GM21825 (cell line): ENCODE results near the gene ZC2HC1B.

Source experiments
- ATAC-seq: cut with Tn5 transposase; IDR thresholded peaks from one replicate; pipeline ENCODE4 v1.9.1; 2021; ENCODE audit warnings: mild to moderate bottlenecking, moderate library complexity; ENCODE audit not compliant: unreplicated experiment

ZC2HC1B gene

GRCh38 chr6:143928853-143929252 is 64.6 kb downstream of the ZC2HC1B start:
- ATAC-seq = no peak

GRCh38 chr6:143929975-143930374 is 65.7 kb downstream of the ZC2HC1B start:
- ATAC-seq = no peak

- no peak for ATAC-seq
These were observed 70.1 kb downstream of the ZC2HC1B start for GRCh38 chr6:143934331-143934730.

GRCh38 chr6:143934867-143935266 is 70.6 kb downstream of the ZC2HC1B start:
- ATAC-seq = no peak

- ATAC-seq = no peak
These were observed 72.1 kb downstream of the ZC2HC1B start for GRCh38 chr6:143936347-143936746.

- ATAC-seq = no peak
These were observed 72.7 kb downstream of the ZC2HC1B start for GRCh38 chr6:143936778-143937667.

DNA sequence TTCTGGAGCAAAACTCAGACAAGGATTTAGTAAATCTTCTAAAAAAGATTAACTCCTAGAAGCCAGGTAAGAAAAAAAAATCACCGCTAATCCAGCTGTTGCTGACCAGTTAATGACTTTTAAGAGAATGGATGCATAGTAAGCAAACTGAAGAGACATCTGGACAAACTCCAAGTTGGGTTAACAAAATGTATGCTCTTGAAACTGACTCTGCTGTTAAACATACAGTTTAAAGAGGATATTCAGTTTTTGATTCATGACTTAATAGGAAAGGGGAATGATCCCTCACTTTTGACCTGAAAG is 73.3 kb downstream of the ZC2HC1B start:
- no peak for ATAC-seq

DNA sequence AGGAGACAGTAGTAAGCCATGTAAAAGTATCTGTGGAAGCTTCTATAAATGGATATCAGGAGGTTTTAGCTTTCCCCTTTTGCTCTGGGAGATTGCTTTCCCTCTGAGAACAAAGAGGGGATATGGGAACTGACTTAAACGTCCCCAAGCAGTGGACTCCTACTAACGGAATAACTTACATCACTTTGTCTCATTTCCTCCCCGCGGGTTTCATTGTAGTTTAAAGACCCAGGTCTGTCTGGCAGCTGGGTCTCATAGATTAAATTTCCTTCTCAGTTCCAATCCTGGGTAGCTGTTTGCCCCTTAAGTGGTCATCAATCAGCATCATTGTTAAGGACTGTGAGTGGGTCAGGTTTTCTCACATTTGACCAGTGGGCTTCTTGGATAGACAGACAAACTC is 75.1 kb downstream of the ZC2HC1B start:
- ATAC-seq = no peak

DNA sequence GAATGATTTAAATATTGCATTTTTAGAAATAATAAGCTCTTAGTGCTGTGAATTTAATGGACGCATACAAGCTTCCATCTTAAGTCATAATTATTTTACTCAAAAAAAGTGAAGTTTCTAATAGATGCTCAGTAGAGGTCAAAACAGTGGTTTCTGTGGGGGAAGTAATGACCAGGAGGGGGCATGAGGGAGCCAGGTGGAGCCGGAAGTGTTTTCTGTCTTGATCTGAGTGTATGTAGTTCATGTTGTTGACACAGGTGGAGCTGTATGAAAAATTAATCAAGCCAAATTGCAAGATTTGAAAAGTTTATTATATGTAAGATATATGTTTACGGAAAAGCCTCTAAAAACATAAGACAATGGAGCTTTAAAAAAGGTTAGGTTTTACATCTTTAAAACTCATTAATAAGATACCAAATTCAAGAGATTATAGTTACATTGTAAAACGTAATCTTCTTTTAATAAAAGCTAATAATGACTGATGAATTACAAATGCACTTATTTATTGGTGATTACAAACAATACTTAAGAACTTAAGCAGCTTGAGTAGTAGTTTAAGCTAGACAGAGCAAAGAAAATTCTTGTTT is 75.8 kb downstream of the ZC2HC1B start:
- peak; percentile 98 for ATAC-seq

GRCh38 chr6:143941852-143942627 is 77.8 kb downstream of the ZC2HC1B start:
- ATAC-seq = peak; percentile 64

- no peak for ATAC-seq
These were observed 83.9 kb downstream of the ZC2HC1B start for GRCh38 chr6:143948208-143948607.

DNA sequence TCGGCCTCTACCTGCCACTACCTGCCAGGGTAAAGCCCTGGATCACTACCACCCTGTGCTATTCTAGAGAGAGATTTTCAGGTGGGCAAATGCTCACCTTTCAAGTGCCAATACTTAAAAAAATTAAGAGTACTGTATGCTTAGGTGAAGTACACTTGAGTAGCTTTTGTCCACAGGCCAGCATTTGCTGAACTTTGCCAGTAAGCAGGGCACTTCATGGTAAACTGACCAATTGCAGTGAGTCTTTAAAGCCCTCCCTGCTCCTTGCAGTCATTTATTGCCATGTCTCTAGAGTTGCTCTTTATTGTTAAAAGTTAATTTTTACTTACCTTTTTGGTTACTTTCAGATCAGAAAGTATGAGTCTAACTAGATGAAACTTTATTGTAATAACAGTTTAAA is 85.3 kb downstream of the ZC2HC1B start:
- ATAC-seq = no peak

- no peak for ATAC-seq
These were observed 85.7 kb downstream of the ZC2HC1B start for GRCh38 chr6:143949962-143950361.

DNA sequence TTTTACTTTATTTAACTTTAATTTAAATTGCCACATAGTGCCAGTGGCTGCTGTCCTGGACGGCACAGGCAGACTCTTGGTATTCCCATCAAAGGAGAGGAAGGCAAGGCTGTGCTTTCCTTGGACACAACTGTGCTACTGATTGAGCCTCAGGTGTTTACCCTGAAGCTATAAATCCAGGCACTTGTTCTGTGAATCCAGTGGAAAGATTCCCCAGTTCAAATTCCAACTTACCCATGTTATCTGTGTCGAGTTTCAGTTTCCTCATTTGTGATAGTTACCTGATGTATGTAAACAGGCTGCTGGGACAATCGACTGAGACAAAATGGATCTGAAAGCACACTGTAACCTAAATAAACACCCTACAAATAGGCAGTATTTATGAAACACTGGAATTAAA is 86.6 kb downstream of the ZC2HC1B start:
- no peak for ATAC-seq

DNA sequence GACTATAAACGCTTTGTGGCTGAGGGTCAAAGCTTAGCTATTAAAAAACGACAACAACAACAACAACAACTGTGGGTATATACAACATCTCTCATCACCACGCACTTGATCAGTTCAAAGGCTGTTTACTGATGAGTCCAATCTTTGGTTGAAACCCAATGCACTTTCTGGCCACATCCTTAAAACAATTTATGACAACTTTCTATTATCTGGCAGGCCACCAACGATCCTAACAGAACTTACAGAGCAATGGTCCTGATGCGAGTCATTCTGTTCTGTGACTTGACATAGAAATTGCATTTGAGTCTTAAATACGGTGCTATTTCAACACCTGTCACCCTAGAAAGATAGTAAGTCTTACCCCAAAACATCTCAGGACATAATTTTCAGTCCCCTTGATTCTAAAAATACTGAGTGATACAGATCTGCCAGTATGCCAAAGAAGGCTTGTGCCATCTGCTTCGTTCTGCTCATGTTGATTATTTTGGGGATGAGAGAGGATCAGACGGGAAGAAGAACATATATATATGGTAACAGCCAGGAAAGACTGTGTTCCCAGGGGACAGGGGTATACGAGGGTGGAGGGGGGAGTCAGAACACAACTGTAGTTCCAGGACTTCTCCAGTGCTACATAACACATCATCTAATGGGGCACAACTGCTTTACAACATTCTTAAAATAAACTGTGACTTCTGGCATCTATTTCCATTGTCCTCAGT is 87.9 kb downstream of the ZC2HC1B start:
- no peak for ATAC-seq

GRCh38 chr6:143952947-143953701 is 88.8 kb downstream of the ZC2HC1B start:
- no peak for ATAC-seq

DNA sequence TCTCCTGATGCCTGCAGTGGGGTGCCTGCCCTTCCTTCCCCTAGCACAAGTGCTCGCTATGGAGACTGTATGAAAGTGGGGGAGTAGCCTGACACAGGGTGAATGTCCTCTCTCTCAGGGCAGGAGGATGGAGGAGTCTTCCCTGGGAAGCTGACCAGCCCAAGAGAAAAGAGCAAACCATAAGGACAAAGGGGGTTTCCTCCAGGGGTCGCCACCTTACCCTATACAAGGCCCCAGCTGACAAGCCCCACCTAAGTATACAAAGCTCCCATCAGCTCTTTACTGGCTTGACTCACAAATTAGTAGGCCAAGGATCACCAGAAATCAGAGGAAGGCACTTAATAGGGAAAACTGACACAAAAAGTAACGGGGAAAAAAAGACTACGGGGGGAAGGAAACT is 89.6 kb downstream of the ZC2HC1B start:
- no peak for ATAC-seq

GRCh38 chr6:143955971-143956370 is 91.7 kb downstream of the ZC2HC1B start:
- no peak for ATAC-seq

DNA sequence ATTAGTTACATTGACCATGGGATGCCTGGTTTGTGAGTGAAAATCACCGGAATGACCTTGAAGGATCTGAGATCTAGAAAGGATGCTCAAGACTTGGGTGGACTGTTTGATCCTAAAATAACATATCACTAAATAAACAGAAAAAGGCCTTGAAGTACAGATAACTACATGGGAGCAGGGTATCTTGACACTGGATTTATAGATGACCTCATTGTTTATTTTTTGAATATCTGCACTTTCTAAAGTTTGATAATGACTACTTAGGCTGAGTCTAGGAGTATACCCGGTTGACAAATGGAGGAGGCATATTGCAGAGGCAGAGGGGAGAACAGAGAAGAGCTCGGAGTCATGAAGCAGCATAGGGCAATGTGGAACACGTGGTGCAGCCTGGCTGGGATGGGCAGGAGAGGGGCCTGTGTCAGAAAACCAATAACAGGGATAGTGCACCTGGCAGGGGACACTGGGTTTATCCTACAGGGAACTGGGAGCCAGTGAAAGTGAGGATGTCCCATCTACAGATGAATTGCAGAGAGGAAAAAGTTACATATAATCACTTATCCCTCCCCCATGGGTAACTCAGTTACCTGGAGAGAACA is 93.5 kb downstream of the ZC2HC1B start:
- no peak for ATAC-seq

- ATAC-seq = no peak
These were observed 94.6 kb downstream of the ZC2HC1B start for GRCh38 chr6:143958839-143959399.
